ENCODE measurements around the gene PRRT1.

The PRRT1 gene

DNA sequence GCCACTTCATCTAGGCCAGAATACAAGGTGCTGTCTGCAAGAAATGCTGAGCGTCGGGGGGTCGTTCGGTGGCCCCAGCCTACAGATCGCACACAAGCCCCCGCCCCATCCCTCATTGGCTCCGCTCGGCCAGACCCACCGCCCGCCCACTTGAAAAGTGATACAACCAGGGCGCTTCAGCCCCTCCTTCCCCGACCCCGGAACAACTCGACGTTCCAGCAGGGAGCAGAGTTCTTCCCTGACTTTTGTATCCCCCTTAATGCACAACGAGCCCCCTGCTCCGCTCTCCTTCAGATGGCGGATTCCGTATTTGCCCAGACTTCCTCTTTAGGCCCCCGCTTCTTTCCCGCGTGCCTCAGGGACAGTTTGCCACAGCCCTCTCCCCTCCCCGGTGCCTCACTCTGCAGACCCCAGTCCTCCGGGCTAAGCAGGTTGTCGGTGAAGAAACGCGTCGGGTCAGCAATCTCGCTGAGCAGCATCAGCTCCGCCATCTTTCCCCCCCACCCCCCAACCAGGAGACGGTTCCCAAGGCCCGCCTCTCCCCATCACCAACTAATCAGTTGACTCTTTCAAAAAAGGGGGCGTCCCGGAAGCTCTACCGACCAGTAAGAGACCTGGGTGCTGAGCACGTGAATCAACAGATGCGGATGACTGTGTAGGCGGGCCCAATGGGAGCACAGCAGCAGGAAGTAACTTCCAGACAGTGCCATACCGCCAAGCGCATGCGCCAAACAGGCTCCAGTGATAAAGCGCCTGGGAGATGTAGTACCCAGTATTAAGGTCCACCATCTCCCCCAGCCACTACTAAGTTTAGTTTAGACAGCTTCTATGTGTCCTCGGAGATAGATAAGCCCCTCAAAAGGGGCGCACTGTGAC is 23.8 kb downstream of the PRRT1 start, which contains the start of gene ATF6B:
Gene ATF6B, minus strand, starts transcription at position 530 of the 876 bp plus-strand sequence. Its CDS starts 39 bp downstream, at position 491.
- DNase-seq (ENCODE audit: low read depth in 2 of 2, low spot score in 1 of 2): peak; percentile 88 to 95

DNA sequence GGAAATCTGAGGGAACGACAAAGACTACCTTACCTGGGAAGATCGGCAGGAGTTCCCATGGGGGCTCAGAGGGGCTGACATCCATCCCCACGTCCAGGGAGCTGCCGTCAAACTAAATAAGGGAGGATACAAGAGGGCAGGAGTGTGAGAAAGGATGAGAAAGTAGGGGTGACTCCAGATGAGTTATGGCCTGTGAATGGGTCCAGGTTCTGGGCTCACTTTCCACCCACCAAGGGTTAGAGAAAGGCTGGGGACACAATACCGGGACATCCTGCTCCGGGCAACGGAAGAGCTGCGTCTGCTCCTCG is 24.4 kb downstream of the PRRT1 start:
- DNase-seq (ENCODE audit: low read depth in 2 of 2, low spot score in 1 of 2): no peak

DNA sequence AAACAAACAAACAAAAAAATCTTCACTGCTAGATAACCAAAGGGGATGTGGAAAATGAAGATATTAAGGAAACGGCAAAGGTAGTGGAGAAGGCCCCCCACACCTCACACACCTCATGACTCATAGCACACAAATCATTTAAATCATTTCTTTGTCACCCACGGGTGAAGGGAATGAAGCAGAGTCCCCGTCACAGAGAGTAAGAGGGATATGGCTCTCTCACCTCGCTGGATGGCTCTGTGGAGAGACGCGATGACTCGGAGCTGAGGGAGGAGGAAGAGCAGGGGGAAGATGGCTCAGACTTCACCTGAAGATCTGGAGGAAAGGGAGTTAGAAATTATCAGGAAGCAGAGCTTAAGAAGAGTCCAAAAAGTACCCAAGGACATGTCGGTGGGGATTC is 24.9 kb downstream of the PRRT1 start:
- DNase-seq (ENCODE audit: low read depth in 2 of 2, low spot score in 1 of 2): no peak

DNA sequence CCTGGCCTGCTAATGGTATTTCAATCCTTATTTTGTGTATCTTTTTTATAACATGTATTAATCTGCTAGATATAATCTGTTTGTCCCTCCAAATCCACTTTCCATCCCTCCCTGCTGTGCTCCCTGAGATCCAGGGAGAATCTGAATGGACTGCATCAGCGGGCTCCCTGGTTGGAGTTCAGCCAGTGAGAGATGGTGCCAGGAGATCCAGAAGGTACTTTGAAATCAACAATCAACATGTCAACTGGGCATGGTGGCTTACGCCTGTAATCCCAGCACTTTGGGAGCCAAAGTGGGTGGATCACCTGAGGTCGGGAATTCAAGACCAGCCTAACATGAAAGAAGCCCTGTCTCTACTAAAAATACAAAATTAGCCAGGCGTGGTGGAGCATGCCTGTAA is 28.1 kb downstream of the PRRT1 start:
- no peak for DNase-seq (ENCODE audit: low read depth in 2 of 2, low spot score in 1 of 2)

GRCh38 chr6:32120573-32121059 is 31.1 kb downstream of the PRRT1 start:
- DNase-seq (ENCODE audit: low read depth in 2 of 2, low spot score in 1 of 2): no peak

DNA sequence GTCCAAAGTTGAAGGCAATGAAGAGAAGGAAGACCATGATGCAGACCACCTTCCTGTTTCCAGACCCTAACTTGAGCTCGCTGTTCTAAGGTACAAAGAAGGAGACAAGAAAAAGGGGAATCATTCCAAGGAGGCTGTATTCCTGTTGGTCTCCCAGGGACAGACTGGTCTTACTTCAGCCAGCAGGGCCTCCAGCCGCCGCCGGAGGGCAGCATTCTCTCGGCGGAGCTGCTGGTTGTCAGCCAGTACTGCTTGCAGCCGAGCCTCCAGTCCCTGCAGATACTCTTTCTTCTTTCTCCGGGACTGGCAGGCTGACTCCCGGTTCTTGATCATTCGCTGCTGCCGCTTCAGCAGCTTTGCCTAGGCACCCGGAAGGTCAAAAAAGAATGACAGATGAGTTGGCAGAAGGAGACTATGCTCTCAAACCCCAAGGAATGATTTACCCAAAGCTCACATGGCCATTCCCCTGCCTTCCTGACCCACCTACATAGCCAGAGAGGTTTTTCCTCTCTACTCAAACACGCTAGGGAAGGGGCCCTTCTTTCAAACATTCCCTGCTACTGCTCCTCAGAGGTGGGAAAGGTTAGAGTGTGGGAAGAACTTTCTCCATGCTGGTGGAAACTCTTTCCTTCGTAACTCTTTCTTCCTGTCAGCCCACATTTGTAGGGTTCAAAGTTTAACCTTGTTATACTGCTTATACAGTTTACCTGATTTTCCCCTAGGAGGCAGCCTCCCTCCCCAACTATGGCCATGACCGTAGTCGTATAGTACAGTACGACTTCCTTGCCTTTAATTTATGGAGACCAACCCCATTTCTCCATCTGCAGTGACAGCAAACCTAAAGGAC is 32.7 kb downstream of the PRRT1 start:
- peak in 1 of 2 donors; percentile 41 for DNase-seq (ENCODE audit: low read depth in 2 of 2, low spot score in 1 of 2)

GRCh38 chr6:32117461-32117860 is 34.3 kb downstream of the PRRT1 start:
- no peak for DNase-seq (ENCODE audit: low read depth in 2 of 2, low spot score in 1 of 2)

- DNase-seq (ENCODE audit: low read depth in 2 of 2, low spot score in 1 of 2): no peak
Observed at GRCh38 chr6:32116674-32117073, 35.1 kb downstream of the PRRT1 start.

DNA sequence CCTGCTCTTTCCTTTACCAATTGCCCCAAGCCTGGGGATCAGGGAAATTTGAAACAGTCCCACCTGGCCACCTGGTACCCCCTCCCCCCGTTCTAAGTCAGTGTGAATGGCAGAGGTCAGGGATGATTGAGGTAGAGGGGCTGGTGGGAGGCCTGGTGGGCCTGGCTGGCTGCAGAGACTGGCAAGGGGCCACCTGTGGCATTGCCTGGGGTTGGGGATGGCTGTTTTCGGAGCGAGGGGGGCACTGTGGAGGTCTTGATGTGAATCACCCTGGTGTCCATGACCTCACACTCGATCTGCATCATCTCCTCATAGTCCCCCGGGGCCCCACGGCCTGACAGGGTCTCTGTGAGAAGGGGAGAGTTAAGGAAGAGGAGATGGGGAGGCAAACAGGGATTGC is 36.1 kb downstream of the PRRT1 start:
- DNase-seq (ENCODE audit: low read depth in 2 of 2, low spot score in 1 of 2): no peak

- no peak for DNase-seq (ENCODE audit: low read depth in 2 of 2, low spot score in 1 of 2)
Observed at GRCh38 chr6:32114796-32115195, 36.9 kb downstream of the PRRT1 start.

- no peak for DNase-seq (ENCODE audit: low read depth in 2 of 2, low spot score in 1 of 2)
Observed at GRCh38 chr6:32113386-32114352, 38.1 kb downstream of the PRRT1 start.

GRCh38 chr6:32112431-32112980 is 39.2 kb downstream of the PRRT1 start:
- DNase-seq (ENCODE audit: low read depth in 2 of 2, low spot score in 1 of 2): no peak

- no peak for DNase-seq (ENCODE audit: low read depth in 2 of 2, low spot score in 1 of 2)
Observed at GRCh38 chr6:32111424-32112066, 40.2 kb downstream of the PRRT1 start.

DNA sequence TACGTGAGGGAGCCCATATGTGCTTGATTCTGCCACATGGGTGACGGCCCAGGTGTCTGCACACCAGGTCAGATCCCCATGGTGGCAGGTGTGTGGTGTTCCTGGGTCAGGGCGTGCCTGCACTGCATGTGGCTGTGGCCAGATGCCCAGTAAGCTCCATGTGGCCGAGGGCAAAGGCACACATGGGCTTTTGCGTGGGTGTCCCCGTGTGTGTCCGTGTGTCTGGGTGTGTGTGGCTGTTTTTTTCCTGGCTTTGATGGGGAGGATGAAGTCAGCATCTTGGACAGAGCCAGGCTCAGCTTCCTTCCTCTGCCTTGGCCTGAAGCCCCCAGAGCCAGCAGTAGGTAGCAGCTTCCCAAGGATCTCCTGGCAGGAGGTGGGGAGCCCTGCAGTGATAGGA is 41.1 kb downstream of the PRRT1 start:
- DNase-seq (ENCODE audit: low read depth in 2 of 2, low spot score in 1 of 2): no peak

- no peak for DNase-seq (ENCODE audit: low read depth in 2 of 2, low spot score in 1 of 2)
Observed at GRCh38 chr6:32109765-32110160, 42.0 kb downstream of the PRRT1 start.

DNA sequence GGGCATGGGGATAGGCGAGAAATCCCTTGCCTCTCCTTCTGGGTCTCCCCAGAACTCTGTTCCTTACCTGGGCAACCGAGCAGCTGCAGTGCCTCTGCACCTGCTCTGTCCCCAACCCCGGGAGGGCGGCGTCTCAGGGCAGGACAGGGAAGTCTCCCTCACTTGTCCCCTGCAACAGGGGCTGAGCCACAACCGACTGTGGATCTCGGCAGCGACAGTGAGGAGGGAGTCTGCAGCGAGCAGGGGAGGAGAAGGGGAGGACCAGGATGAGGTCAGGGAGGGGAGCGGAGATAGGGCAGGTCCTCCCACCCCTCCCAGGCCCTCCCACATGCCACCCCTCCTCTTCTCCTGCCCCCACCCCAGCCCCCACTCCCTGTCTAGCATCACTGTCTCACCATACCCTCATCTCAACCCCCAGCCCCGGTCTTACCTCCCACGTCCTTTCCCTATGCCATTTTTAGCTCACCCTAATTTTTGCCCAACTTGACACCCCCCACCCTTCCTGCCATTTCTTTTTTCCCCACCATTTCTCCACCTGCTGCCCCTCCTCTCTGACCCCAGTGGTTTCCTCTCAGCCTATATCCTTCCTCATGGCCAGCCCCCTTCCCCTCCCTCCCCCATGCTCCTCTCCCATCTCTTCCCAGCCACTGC is 42.5 kb downstream of the PRRT1 start, which contains the start of gene TNXB:
Gene TNXB, minus strand, starts transcription at position 225 of the 651 bp plus-strand sequence. CDS start 11,140 bp downstream, outside the sequence.
- no peak for DNase-seq (ENCODE audit: low read depth in 2 of 2, low spot score in 1 of 2)

DNA sequence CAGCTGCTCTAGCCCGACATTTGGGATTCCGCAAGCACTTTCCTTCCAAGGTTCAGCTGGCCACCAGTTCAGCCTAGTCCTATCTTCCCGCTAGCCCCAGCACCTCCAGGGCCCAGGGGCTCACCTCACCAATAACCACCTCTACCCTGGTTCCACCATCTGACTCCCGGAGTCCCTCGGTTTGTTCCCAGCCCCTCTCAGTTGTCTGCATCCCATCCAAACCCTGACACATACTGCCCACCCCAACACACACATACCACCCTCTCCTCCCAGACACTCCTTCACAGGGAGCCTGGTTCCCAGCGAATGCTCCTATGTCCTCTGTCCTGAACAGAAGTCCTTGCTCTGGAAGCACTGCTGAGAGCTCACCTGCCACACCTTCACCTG is 43.0 kb downstream of the PRRT1 start:
- DNase-seq (ENCODE audit: low read depth in 2 of 2, low spot score in 1 of 2): no peak

GRCh38 chr6:32108094-32108627 is 43.6 kb downstream of the PRRT1 start:
- no peak for DNase-seq (ENCODE audit: low read depth in 2 of 2, low spot score in 1 of 2)

DNA sequence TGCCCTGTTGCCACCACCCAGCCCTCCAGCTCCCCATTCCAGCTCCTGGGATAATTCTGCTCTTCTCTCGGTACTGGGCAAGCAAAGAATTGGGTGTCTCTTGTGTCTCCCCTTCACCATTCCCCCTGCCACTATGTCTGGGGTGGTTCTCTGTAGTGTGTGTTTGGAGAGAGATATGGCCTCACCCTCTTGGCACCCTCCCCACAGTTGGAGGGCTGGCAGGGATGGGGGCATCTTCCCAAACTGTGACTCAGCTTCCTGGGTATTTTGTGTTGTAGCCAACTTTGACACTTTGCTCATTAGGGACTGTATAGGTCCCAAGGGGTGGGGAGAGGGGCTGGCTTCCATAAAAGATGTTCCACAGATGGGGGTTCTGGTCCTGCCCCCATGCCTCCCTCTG is 44.3 kb downstream of the PRRT1 start:
- DNase-seq (ENCODE audit: low read depth in 2 of 2, low spot score in 1 of 2): no peak

Data from stimulated activated CD8-positive, alpha-beta memory T cell treated with anti-CD3 and anti-CD28 coated beads, Interleukin-4, amount 100 ng/mL, for 1 hour (primary cell).